ENCODE measurements around the gene KRABD2.
"Not testable (repeated sequence)": the region's sequence is repeated elsewhere in the genome, so short reads cannot be mapped to it uniquely, and the experiment has no call there.

The KRABD2 gene

GRCh38 chr17:8376271-8377067 is at the start of gene KRABD2:
KRABD2 (minus strand) TSS chr17:8376704.
- DNase-seq: peak; percentile 84 to 87

GRCh38 chr17:8421571-8421970 is 45.1 kb upstream of the KRABD2 start:
- DNase-seq: no peak

- DNase-seq: no peak
These were observed 43.8 kb upstream of the KRABD2 start for GRCh38 chr17:8420041-8420934.

DNA sequence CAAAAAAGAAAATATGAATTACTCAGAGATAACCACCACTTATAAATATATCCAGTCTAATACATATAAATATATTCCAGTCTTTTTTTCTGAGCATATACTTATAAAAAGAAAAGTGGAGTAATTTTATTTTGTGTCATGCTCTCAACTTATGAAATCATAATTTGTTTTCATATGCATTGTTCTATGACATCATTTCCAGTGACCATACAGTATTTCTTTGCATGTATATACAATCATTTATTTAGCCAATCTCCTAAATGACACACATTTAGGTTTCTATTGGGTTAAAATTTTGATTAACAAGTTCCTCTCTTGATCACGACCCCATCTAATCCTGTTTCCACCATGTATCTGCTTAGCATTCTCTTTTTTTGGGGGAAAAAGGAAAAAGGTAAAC is 42.8 kb upstream of the KRABD2 start:
- no peak for DNase-seq

- no peak for DNase-seq
These were observed 42.0 kb upstream of the KRABD2 start for GRCh38 chr17:8418471-8418870.

GRCh38 chr17:8417806-8418205 is 41.3 kb upstream of the KRABD2 start:
- DNase-seq: no peak

DNA sequence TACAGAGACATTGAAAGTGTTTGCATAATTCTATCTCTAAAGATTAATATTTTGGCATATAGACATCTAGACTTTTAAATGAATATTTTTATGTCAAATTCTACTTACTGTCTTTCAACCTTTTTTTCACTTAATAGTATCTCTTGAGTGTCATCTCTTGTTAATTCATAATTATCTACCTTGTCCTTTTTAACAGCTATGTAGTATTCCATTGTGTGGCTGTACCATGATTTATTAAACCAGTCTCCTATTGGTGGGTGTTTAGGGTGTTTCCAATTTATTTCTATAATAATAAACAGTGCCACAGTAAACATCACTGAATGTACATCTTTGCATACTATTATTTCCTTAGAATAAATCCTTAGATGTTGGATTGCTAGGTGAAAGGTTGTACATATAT is 37.4 kb upstream of the KRABD2 start:
- no peak for DNase-seq

DNA sequence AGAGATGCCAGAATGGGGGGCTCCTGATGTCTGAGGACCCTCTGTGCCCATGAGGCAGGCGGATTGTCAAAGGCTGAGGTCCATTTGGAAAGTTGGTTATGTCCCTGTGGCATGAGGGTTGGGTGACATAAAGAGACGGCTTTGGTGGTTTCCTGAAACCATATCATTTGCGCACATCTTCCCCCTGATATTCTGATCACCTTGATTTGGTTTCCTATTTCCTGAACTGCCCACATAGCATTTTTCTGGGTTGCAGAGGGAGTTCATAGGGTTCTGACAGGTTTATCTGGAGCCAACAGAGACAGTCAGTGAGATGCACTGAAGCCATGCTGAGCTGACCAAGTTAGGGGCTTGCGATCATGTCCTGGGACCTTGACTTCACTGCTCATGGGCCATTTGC is 36.8 kb upstream of the KRABD2 start:
- no peak for DNase-seq

DNA sequence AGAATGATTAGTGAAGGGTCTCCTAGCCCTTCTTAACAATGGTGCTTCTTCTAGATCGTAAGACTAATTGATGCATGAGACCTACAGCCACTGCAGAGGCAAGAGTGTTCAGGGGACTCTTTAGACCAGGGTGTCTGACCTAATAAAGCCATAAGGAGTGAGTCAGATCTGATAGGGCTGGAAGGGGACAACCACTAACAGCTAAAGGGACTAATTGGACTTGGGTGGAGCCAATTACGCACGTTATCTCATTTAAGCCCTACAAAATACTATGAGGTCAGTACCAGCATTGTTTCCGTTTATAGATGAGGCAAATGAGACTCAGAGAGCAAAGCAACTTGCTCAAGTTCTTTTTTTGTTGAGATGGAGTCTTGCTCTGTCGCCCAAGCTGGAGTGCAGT is 35.6 kb upstream of the KRABD2 start:
- DNase-seq: no peak

- no peak for DNase-seq
These were observed 34.4 kb upstream of the KRABD2 start for GRCh38 chr17:8410883-8411238.

DNA sequence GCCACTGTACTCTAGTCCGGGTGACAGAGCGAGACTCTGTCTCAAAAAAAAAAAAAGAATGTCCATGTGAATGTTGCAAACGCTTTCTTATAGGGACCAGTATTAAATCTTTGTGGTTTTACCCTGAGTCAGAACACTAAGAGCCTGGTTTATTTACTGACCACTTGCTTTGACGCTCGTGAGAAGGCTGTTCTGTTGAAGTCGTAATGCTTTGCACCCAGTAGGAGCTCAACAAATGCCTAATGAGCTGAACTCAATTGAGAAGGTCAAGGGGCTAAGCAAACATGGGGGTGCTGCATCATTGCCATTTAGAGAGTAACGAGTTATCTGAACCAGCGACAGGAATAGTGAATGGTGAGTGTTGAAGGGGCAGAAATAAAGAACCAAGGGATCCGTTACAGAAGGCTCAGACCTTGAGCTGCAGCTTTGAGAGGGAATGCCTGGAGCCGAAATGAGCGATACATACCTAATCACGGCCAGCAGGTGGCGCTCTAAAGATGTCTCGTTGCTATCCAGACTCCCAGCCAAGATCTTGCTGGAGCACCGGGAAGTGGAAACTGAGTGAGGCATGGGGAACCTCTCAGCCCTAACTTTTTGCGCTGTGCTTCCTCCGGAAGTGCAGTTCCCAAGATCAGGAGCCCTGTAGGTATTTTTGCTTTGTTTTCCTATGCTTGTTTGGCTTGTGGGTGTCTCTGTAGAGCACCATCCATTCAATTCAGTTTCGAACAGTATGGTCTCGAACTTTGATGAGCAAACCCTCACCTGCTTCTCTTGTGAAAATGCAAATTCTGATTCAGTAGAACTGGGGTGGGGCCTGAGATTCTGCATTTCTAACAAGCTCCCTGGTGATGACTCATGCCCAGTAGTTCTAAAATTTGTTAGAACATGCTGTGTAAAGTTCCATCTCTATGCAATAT is 33.7 kb upstream of the KRABD2 start:
- peak; percentile 71 to 75 for DNase-seq

- no peak for DNase-seq
These were observed 31.9 kb upstream of the KRABD2 start for GRCh38 chr17:8408371-8408770.

- no peak for DNase-seq
These were observed 29.7 kb upstream of the KRABD2 start for GRCh38 chr17:8406174-8406573.

DNA sequence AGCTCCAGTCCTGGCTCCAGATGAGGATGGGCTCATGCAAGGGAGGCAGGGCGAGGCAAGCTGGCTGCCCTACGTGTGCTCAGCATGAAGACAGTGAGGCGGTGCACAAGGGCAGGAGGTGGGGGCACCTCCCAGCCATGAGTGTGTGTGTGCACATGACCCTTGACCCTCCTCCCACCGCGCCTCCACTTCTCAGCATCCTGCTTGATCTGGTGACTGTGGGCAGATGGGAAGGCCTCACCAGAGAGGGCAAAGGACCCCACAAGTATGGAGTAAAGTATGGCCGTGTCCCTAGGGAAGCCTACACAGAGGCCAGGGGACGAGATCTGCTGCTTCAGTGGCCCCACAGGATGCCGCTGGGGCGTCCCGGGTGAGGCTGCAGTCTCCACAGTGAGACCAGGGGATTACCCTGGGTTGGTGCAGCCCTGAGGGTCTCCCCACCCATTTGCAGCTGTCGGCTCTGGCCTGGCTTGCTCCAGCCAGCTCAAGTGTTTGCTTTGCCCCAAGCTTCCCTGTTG is 29.1 kb upstream of the KRABD2 start:
- DNase-seq: no peak

- no peak for DNase-seq
These were observed 26.5 kb upstream of the KRABD2 start for GRCh38 chr17:8402921-8403536.

DNA sequence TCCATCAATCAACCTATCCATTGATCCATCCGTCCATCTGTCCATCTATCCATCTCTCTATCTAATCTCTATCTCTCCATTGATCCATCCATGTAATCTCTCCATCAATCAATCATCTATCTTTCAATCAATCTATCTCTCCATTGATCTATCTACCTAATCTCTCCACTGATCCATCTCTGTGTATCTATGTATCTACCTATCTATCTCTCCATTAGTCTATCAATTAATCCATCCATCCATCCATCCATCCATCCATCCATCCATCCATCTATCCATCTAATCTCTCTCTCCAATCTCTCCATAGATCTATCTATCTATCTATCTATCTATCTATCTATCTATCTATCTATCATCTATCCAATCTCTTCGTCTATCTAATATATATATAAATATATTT is 24.6 kb upstream of the KRABD2 start:
- no peak for DNase-seq

GRCh38 chr17:8398980-8399379 is 22.5 kb upstream of the KRABD2 start:
- DNase-seq: no peak

GRCh38 chr17:8397636-8398035 is 21.1 kb upstream of the KRABD2 start, which contains the start of gene RNF222:
RNF222 (minus strand) TSS chr17:8397827; CDS start chr17:8393461, 4,366 bp downstream.
- DNase-seq: no peak

GRCh38 chr17:8394497-8394896 is 18.0 kb upstream of the KRABD2 start:
- DNase-seq: not testable (repeated sequence)

DNA sequence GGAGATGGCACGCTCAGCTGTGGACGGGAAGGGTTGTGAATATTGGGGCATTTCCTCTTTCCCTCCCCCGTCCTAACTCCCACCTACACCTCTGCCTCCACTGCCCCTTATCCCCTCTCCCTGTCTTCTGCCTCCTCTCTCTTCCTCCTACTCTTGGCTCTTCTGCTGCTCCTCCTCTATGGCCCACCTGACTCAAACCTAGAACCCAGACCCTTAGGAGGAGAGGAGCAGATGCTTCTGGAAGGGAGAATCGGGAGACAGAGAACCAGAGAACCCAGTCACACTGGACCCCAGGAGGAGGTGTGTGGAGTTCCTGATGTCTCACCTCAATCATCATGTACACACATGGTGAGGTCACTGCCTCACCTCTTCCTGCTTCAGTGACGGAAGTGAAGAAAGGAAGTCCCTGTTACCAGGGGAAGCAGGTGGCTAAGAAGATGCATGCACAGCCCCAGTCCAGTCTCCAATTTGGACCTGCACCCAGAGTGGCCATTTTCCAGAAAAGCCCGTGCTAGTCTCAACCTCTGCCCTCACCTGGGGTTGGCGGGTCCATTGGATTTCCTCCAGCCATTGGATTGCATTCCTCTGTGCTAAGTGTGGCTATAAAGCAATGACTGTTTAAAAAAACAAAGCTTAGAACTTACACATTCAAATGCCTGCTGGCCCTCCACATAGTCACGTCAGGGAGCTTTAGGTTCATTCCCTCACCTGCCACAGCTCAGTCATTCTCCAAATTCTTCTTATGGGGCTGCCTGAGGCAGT is 17.1 kb upstream of the KRABD2 start:
- DNase-seq: peak in 1 of 2 experiments; percentile 11

All from activated CD4-positive, alpha-beta T cell treated with anti-CD3 and anti-CD28 coated beads, Interleukin-2, amount 50 U/mL, for 4 hours (primary cell).